Neural progenitor cell (in vitro differentiated cells): ENCODE results near the gene CAPRIN2. TPM values are rescaled to one million over a fixed set of nuclear protein-coding genes. Genes with fewer than 3 reads are reported as not detected.

Source experiments
- DNase-seq: peaks from one replicate; pipeline ENCODE4 v3.0.0-alpha.2; 2016; ENCODE audit warnings: low spot score
- H2AFZ ChIP-seq: fragments of 200-600 bp; sonication (generic); replicated peaks from 2 replicates; pipeline ENCODE4 v1.6.1; 2016; ENCODE audit warnings: antibody characterized with exemption
- H3F3A ChIP-seq: fragments of 200-600 bp; sonication (generic); 2 replicates; pipeline ENCODE4 v1.6.1; 2016; ENCODE audit warnings: antibody characterized with exemption, low read depth
- H3K27ac ChIP-seq: fragments of 200-600 bp; sonication (generic); 2 replicates; pipeline ENCODE4 v1.5.1; 2016; ENCODE audit warnings: mild to moderate bottlenecking
- H3K27me3 ChIP-seq: fragments of 200-600 bp; sonication (generic); 2 replicates; pipeline ENCODE4 v1.6.1; 2016; ENCODE audit warnings: mild to moderate bottlenecking, moderate library complexity
- H3K36me3 ChIP-seq: fragments of 200-600 bp; sonication (generic); 2 replicates; pipeline ENCODE4 v1.5.1; 2016
- H3K4me1 ChIP-seq: fragments of 200-600 bp; sonication (generic); 2 replicates; pipeline ENCODE4 v1.6.1; 2016; ENCODE audit warnings: mixed run types
- H3K4me2 ChIP-seq: fragments of 200-600 bp; sonication (generic); 2 replicates; pipeline ENCODE4 v1.6.1; 2016
- H3K4me3 ChIP-seq: fragments of 200-600 bp; sonication (generic); 2 replicates; pipeline ENCODE4 v1.5.1; 2016
- H3K79me2 ChIP-seq: fragments of 200-600 bp; sonication (generic); 2 replicates; pipeline ENCODE4 v1.6.1; 2016; ENCODE audit warnings: low read depth
- H3K9ac ChIP-seq: fragments of 200-600 bp; sonication (generic); 2 replicates; pipeline ENCODE4 v1.6.1; 2016
- H3K9me3 ChIP-seq: fragments of 200-600 bp; sonication (generic); 2 replicates; pipeline ENCODE4 v1.5.1; 2016; ENCODE audit warnings: low read depth
- H4K20me1 ChIP-seq: fragments of 200-600 bp; sonication (generic); 2 replicates; pipeline ENCODE4 v1.6.1; 2016; ENCODE audit warnings: low read depth
- H3K27ac Mint-ChIP-seq: 3 replicates; pipeline ENCODE4 v1.8.0; 2021; ENCODE audit warnings: mixed read lengths
- H3K27me3 Mint-ChIP-seq: 2 replicates; pipeline ENCODE4 v1.8.0; 2022; ENCODE audit warnings: low read depth, mild to moderate bottlenecking, inconsistent platforms, moderate library complexity, mixed read lengths; ENCODE audit not compliant: insufficient read depth
- H3K36me3 Mint-ChIP-seq: 3 replicates; pipeline ENCODE4 v1.8.0; 2021; ENCODE audit warnings: mixed read lengths
- H3K4me1 Mint-ChIP-seq: 3 replicates; pipeline ENCODE4 v1.8.0; 2021; ENCODE audit warnings: mixed read lengths
- H3K4me3 Mint-ChIP-seq: 3 replicates; pipeline ENCODE4 v1.8.0; 2021; ENCODE audit warnings: mild to moderate bottlenecking, moderate library complexity, mixed read lengths
- H3K9me3 Mint-ChIP-seq: 3 replicates; pipeline ENCODE4 v1.8.0; 2020; ENCODE audit warnings: mixed read lengths
- CTCF ChIP-seq: fragments of 200-600 bp; sonication (generic); IDR thresholded peaks from 2 replicates; pipeline ENCODE4 v1.5.1; 2017; ENCODE audit warnings: antibody characterized with exemption, mild to moderate bottlenecking
- EZH2 ChIP-seq: fragments of 200-600 bp; sonication (generic); IDR thresholded peaks from 2 replicates; pipeline ENCODE4 v1.6.1; 2017; ENCODE audit warnings: antibody characterized with exemption, mild to moderate bottlenecking, moderate library complexity
- EZH2phosphoT487 ChIP-seq: fragments of 200-600 bp; sonication (generic); IDR thresholded peaks from 2 replicates; pipeline ENCODE4 v1.6.1; 2017; ENCODE audit warnings: antibody characterized with exemption
- total RNA-seq: library from RNA; depleted of rRNA; stranded (reverse); fragments of >200 nt; gene quantifications from 2 replicates; pipeline ENCODE4 v1.2.3, GENCODE V29; 2015; ENCODE audit warnings: low replicate concordance

The CAPRIN2 gene
- total RNA-seq, 1 donor from 2014 or later, result 53.2 TPM

GRCh38 chr12:30732954-30733637, 21.7 kb downstream of the CAPRIN2 start:
- no peaks in the 10 kb centered on the region for H3K27me3 ChIP-seq
- H3K9me3 Mint-ChIP-seq, result no peaks in the 10 kb centered on the region
- H3K9ac ChIP-seq, result no peak overlapping the region
- H3K9me3 ChIP-seq, result no peaks in the 10 kb centered on the region
- H3K36me3 Mint-ChIP-seq, result peaks cover 41% of the 10 kb centered on the region
- no peaks in the 10 kb centered on the region for H3K4me1 Mint-ChIP-seq
- H2AFZ ChIP-seq, result no peak overlapping the region
- no peak overlapping the region for H3K4me2 ChIP-seq
- DNase-seq, result no peak
- no peaks in the 10 kb centered on the region for H3F3A ChIP-seq
- H3K4me3 Mint-ChIP-seq, result no peak overlapping the region
- H3K27ac ChIP-seq, result no peak overlapping the region
- peaks cover 2% of the 10 kb centered on the region for H3K79me2 ChIP-seq
- H3K4me1 ChIP-seq, result no peaks in the 10 kb centered on the region
- H3K36me3 ChIP-seq, result no peaks in the 10 kb centered on the region
- peaks cover 5% of the 10 kb centered on the region for H4K20me1 ChIP-seq
- H3K27ac Mint-ChIP-seq, result no peak overlapping the region
- TF ChIP-seq CTCF (no peak), EZH2phosphoT487 (no peak), EZH2 (no peak)
- H3K4me3 ChIP-seq, result no peak overlapping the region
- H3K27me3 Mint-ChIP-seq, result peaks cover 2% of the 10 kb centered on the region

GRCh38 chr12:30730011-30730410, 24.7 kb downstream of the CAPRIN2 start:
- Histone ChIP-seq H3K9me3 (no peaks in the 10 kb centered on the region), H3K4me2 (no peak overlapping the region), H3K27me3 (no peaks in the 10 kb centered on the region), H3K27ac (no peak overlapping the region), H3K9ac (no peak overlapping the region), H3F3A (no peaks in the 10 kb centered on the region), H3K4me3 (no peak overlapping the region), H3K79me2 (no peaks in the 10 kb centered on the region), H4K20me1 (peaks cover 5% of the 10 kb centered on the region), H3K4me1 (no peaks in the 10 kb centered on the region), H3K36me3 (no peaks in the 10 kb centered on the region), H2AFZ (no peak overlapping the region)
- H3K36me3 Mint-ChIP-seq, result peaks cover 28% of the 10 kb centered on the region
- H3K4me3 Mint-ChIP-seq, result no peak overlapping the region
- H3K4me1 Mint-ChIP-seq, result no peaks in the 10 kb centered on the region
- no peaks in the 10 kb centered on the region for H3K9me3 Mint-ChIP-seq
- no peak for DNase-seq
- H3K27ac Mint-ChIP-seq, result no peak overlapping the region
- no peak for TF ChIP-seq EZH2
- TF ChIP-seq EZH2phosphoT487, result no peak
- no peak for TF ChIP-seq CTCF
- H3K27me3 Mint-ChIP-seq, result no peaks in the 10 kb centered on the region

GRCh38 chr12:30729547-30729946, 25.2 kb downstream of the CAPRIN2 start:
- H3F3A ChIP-seq, result no peaks in the 10 kb centered on the region
- H3K4me1 Mint-ChIP-seq, result no peaks in the 10 kb centered on the region
- no peak overlapping the region for H2AFZ ChIP-seq
- no peak for DNase-seq
- H3K4me3 Mint-ChIP-seq, result no peak overlapping the region
- no peak overlapping the region for H3K27ac ChIP-seq
- no peaks in the 10 kb centered on the region for H3K27me3 Mint-ChIP-seq
- TF ChIP-seq CTCF (no peak), EZH2phosphoT487 (no peak), EZH2 (no peak)
- H3K79me2 ChIP-seq, result no peaks in the 10 kb centered on the region
- no peak overlapping the region for H3K9ac ChIP-seq
- no peak overlapping the region for H3K27ac Mint-ChIP-seq
- no peaks in the 10 kb centered on the region for H3K27me3 ChIP-seq
- peaks cover 5% of the 10 kb centered on the region for H4K20me1 ChIP-seq
- H3K36me3 Mint-ChIP-seq, result peaks cover 25% of the 10 kb centered on the region
- H3K4me1 ChIP-seq, result no peaks in the 10 kb centered on the region
- no peak overlapping the region for H3K4me3 ChIP-seq
- no peaks in the 10 kb centered on the region for H3K9me3 Mint-ChIP-seq
- no peaks in the 10 kb centered on the region for H3K36me3 ChIP-seq
- H3K9me3 ChIP-seq, result no peaks in the 10 kb centered on the region
- H3K4me2 ChIP-seq, result no peak overlapping the region
